ENCODE data around the gene KLHL29.

- TF ChIP-seq CTCF (IDR thresholded peaks at IDR 0.05; ENCODE audit: low read depth, low read length, poor library complexity, severe bottlenecking) (no peak), EZH2phosphoT487 (IDR thresholded peaks at IDR 0.05; ENCODE audit: borderline replicate concordance, low read length) (no peak)
Observed at GRCh38 chr2:23447405-23447804, 62.4 kb downstream of the KLHL29 start.
